ENCODE results near the gene BST2. TPM values are rescaled to one million over a fixed set of nuclear protein-coding genes. Genes with fewer than 3 reads are reported as not detected.

BST2 gene
- polyA plus RNA-seq, 3 donors, result 225 to 284 (median 272) TPM

DNA sequence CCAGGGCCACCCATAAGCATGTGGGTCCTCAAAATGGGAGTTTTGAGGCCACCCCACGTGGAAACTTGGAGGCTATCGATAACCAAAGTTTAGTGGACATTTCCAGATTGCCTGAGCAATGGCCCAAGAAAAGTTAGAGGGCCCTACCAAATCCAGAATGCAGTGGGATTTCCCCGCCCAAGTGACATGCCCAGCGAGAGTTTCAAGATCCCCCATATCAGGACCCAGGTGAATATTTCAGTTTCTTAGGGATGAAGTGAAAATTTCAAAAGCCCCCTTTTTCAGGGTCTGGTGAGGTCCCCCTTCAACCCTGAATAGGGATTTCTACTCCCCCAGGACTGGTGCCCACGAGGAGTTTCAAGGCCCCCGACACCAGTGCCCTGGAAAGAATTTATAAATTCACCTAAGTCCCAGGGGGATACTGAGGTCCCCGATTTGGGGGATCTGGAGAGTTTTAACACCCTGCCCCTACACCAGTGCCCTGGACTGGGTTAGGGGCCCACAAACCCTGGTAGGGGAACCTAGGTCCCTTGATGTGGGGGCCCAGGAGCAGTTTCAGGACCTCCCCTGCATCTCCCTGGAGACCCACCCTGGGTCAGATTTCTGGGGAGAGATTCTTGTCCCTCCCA is 695 bp downstream of the BST2 start:
- Histone ChIP-seq H3K79me2 (ENCODE audit: insufficient read depth, low read length) (peaks cover 72% of the 10 kb centered on the region), H3K27me3 (ENCODE audit: control insufficient read depth in 2 of 2, insufficient read depth in 2 of 2, low read length in 2 of 2) (no peaks in the 10 kb centered on the region), H3K27ac (ENCODE audit: low read depth in 1 of 2, low read length in 2 of 2) (peak overlapping the region; percentile 65 to 92), H3K9ac (ENCODE audit: insufficient read depth, low read length, poor library complexity, severe bottlenecking) (peak overlapping the region; percentile 85), H4K20me1 (ENCODE audit: insufficient read depth, low read length) (peaks cover 31% of the 10 kb centered on the region), H3K4me2 (replicated peaks; ENCODE audit: extremely low read depth, low read length, poor library complexity, severe bottlenecking) (peak overlapping the region; percentile 98), H3K36me3 (replicated peaks in 1 of 2; ENCODE audit: control insufficient read depth in 1 of 2, insufficient read depth in 2 of 2, low read length in 2 of 2) (peaks cover 15 to 27% of the 10 kb centered on the region in 2 donors), H3K4me3 (replicated peaks in 1 of 3; ENCODE audit: low read depth in 2 of 3, low read length in 3 of 3) (peak overlapping the region; percentile 67 to 93 (median 67)), H3K4me1 (ENCODE audit: control insufficient read depth in 1 of 2, insufficient read depth in 2 of 2, low read length in 2 of 2) (peaks cover 39 to 50% of the 10 kb centered on the region in 2 donors), H3K9me3 (replicated peaks in 1 of 2; ENCODE audit: control insufficient read depth in 1 of 2, insufficient read depth in 1 of 2, low read length in 2 of 2) (no peaks in the 10 kb centered on the region), H2AFZ (ENCODE audit: insufficient read depth, low read depth, low read length, poor library complexity, severe bottlenecking) (peak overlapping the region; percentile 88)
- H3K4me3 Mint-ChIP-seq, result peak overlapping the region; percentile 90 to 94
- H3K4me1 Mint-ChIP-seq, result peaks cover 46% of the 10 kb centered on the region
- peaks cover 0 to 3% (median 0%) of the 10 kb centered on the region in 7 donors for H3K9me3 Mint-ChIP-seq
- TF ChIP-seq CTCF (IDR thresholded peaks at IDR 0.05), result no peak
- H3K27ac Mint-ChIP-seq, result peak overlapping the region; percentile 93 to 96 (median 96)
- H3K36me3 Mint-ChIP-seq, result peaks cover 19 to 38% of the 10 kb centered on the region in 2 donors
- DNase-seq, result no peak
- H3K27me3 Mint-ChIP-seq (ENCODE audit: low read depth in 3 of 3), result peaks cover 0 to 1% (median 0%) of the 10 kb centered on the region in 3 donors
- 35% methylated on average over 2 of the region's 7 CpGs for WGBS (ENCODE audit: insufficient coverage)
- intact Hi-C loops (cut with micrococcal nuclease), result loop anchor here in 1 of 2 donors (2.0 kb wide), 1 partner anchor 14 kb away; no protein-coding TSS in a partner anchor

DNA sequence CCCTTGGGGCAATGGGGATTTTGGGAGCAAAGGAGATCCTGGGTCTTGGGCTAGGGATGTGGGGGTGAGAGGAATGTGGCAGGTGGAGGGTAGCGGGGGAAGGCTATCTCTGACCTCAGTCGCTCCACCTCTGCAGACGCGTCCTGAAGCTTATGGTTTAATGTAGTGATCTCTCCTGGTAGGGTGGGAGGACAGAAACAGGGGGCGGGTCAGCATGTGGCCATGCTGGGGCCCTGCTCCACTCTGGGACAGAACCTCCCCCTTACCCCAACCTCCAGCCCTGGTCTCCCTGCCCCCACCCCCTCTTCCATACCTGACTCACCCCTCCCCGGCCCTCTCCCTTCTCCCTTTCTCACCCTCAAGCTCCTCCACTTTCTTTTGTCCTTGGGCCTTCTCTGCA is 1.4 kb downstream of the BST2 start:
- Histone ChIP-seq H3K4me2 (replicated peaks; ENCODE audit: extremely low read depth, low read length, poor library complexity, severe bottlenecking) (peak overlapping the region; percentile 98), H3K79me2 (ENCODE audit: insufficient read depth, low read length) (peaks cover 65% of the 10 kb centered on the region), H3K9ac (ENCODE audit: insufficient read depth, low read length, poor library complexity, severe bottlenecking) (peak overlapping the region; percentile 85), H4K20me1 (ENCODE audit: insufficient read depth, low read length) (peaks cover 31% of the 10 kb centered on the region), H3K27me3 (ENCODE audit: control insufficient read depth in 2 of 2, insufficient read depth in 2 of 2, low read length in 2 of 2) (no peaks in the 10 kb centered on the region), H3K4me3 (replicated peaks in 1 of 3; ENCODE audit: low read depth in 2 of 3, low read length in 3 of 3) (peak overlapping the region; percentile 67 to 93 (median 67)), H3K4me1 (ENCODE audit: control insufficient read depth in 1 of 2, insufficient read depth in 2 of 2, low read length in 2 of 2) (peaks cover 39 to 50% of the 10 kb centered on the region in 2 donors), H3K27ac (ENCODE audit: low read depth in 1 of 2, low read length in 2 of 2) (peak overlapping the region in 1 of 2 donors; percentile 92), H3K36me3 (replicated peaks in 1 of 2; ENCODE audit: control insufficient read depth in 1 of 2, insufficient read depth in 2 of 2, low read length in 2 of 2) (peaks cover 16 to 28% of the 10 kb centered on the region in 2 donors), H2AFZ (ENCODE audit: insufficient read depth, low read depth, low read length, poor library complexity, severe bottlenecking) (no peak overlapping the region), H3K9me3 (replicated peaks in 1 of 2; ENCODE audit: control insufficient read depth in 1 of 2, insufficient read depth in 1 of 2, low read length in 2 of 2) (no peaks in the 10 kb centered on the region)
- H3K4me1 Mint-ChIP-seq, result peaks cover 44% of the 10 kb centered on the region
- WGBS (ENCODE audit: insufficient coverage), result 21% methylated on average over 5 of the region's 6 CpGs
- peak overlapping the region; percentile 50 to 96 (median 87) for H3K27ac Mint-ChIP-seq
- intact Hi-C loops (cut with micrococcal nuclease), result loop anchor here in 1 of 2 donors (2.0 kb wide), 1 partner anchor 15 kb away; no protein-coding TSS in a partner anchor
- H3K4me3 Mint-ChIP-seq, result peak overlapping the region; percentile 90 to 94
- no peak for DNase-seq
- no peak for TF ChIP-seq CTCF (IDR thresholded peaks at IDR 0.05)
- peaks cover 0 to 3% (median 0%) of the 10 kb centered on the region in 7 donors for H3K9me3 Mint-ChIP-seq
- peaks cover 19 to 41% of the 10 kb centered on the region in 2 donors for H3K36me3 Mint-ChIP-seq
- peaks cover 0 to 1% (median 0%) of the 10 kb centered on the region in 3 donors for H3K27me3 Mint-ChIP-seq (ENCODE audit: low read depth in 3 of 3)

Measured in CD14-positive monocyte (primary cell).